ENCODE results near the gene APOBEC3A.
"Not testable (repeated sequence)": the region's sequence is repeated elsewhere in the genome, so short reads cannot be mapped to it uniquely, and the experiment has no call there.

Gene APOBEC3A

DNA sequence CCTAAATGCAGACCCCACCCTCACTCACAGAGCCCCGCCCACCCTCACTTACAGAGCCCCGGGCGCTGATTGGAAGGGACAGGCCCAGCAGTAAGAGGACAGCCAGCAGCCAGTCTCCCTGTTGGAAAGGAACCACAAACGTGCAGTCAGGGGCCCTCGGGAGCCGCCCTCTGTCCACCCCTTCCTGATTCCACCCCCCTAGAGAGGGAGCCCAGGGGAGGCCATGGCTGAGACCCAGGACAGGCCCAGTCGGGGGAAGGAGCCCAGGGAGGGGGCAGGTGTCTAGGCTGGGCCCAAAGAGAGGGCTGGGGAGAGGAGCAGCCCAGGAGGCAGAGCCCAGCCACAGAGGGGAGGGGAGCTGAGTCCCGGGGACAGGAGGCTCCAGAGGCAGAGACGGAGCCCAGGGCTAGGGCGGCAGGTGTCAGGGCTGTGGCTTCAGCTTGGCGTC lies 5.9 kb downstream of the APOBEC3A start:
- DNase-seq = not testable (repeated sequence)

DNA sequence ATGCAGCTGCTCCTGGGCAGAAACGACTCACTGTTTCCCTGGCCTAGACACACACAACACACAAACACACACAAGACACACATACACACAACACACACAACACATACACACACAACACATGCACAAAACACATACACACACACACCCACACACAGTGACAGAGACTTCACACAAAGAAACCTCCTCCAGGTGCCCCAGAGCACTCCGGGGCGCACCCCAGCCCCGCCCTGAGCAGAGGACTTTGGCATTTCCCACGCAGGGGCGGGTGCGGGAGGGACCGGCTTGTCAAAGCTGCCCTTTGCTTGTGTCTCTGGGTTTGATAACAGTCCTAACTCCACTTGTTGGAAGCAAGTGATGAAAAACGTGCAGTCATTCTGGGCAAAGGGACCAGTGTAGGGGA lies 6.5 kb downstream of the APOBEC3A start:
- no peak for DNase-seq

DNA sequence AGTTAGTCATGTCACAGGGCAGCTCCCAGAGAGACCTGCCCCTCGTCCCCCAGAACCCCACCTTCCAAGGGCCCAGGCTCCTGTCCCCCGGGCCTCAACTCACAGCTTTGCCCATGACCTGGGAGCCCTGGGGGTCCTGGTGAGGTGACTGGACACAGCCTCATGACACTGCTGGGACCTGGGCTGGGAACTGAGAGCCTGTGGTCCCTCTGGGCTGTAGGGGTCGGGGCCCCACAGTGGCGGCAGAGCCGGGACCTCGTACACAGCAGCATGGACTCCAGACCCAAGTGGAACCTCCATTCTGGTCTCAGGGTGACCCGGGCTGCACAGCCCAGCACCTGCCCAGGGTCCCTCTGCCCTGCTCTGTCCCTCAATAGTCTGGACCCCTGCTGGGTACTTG lies 6.9 kb downstream of the APOBEC3A start:
- DNase-seq = no peak

DNA sequence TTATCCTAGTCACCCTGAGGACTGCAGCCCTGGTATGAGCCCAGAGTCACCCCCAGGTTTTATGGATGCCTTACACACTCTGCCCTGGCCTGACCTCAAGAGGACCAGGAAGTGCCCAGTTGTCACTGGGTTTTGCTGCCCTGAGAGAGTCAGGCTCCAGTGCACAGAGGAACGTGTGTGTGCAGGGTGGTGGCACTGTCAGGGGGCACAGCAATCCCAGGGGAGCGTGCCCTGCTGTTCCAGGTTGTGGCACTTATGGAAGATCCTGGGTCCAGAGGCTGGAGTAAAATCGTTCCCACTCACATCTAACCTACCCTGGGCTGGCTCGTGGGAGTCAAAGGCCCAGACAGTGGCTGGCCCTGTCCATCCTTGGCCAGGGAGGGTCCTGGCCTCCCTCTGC lies 7.6 kb downstream of the APOBEC3A start:
- DNase-seq = no peak

DNA sequence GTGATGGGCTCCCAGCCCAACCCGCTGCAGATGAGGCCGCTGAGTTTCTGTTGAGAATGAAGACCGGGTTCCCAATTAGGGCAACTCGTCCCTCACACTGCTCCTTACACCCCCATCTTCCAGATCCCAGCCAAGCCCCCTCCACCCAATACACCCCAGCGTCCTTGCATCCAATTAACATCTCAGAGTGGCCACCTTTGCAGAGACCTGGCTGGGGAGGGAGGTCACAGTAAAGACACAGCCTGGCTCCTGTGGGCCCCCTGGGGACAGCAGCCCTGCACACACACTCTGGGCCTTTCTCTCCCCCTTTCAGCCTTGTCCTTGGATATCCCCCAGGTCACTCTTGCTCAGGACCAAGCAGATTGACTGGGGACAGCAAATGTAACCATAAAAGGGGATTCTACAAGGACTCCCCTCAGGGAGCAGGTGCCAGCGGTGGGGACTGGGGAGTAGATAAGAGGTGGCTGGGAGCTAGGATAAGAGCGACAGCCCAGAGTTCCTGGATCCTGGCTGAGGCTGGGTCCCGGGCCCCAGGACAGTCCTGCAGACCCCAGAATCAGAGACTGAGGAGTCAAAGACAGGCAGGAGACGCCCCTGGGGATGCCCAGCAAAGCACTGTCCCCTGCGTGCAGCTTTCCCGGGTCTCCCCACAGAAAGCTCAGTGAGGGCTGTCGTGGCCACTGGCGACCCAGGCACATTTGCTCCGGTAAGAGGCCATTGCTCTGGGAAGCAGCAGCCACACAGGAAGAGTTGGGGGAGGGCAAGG lies 8.4 kb downstream of the APOBEC3A start:
- DNase-seq = no peak

DNA sequence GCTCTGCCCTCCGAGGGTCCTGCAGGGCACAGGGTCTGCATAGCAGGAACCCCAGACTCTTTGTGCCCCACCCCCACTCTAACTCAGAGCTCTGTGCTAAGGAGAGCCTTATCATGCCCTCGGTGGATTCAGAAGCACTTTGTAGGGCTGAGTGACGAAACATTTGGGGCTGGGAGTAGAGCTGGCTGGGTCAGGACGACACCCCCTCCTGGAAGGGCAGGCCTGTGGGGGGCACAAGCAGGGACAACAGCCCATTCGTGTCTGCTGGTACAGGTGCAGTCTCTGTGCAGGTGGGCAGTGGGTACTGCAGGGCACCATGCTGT lies 8.9 kb downstream of the APOBEC3A start:
- no peak for DNase-seq

DNA sequence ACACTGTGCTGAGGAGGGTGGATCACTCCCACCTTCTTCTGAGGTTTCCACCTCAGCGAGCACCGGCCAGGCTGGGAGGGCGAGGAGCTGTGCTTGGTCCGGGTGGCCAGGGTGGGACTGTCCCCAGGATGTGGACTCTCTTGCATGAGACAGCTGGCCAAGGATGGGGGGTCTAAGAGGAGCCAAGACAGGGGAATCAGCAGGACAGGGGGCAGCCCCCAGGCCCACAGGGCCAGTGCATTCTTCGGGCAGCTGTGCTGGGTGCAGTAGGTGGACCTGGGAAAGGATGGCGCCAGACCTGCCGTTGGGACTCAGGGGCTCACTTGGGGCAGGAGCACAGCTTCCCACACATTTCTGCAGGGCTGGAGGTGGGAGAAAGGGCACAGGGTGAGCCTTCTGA lies 9.5 kb downstream of the APOBEC3A start:
- DNase-seq = no peak

DNA sequence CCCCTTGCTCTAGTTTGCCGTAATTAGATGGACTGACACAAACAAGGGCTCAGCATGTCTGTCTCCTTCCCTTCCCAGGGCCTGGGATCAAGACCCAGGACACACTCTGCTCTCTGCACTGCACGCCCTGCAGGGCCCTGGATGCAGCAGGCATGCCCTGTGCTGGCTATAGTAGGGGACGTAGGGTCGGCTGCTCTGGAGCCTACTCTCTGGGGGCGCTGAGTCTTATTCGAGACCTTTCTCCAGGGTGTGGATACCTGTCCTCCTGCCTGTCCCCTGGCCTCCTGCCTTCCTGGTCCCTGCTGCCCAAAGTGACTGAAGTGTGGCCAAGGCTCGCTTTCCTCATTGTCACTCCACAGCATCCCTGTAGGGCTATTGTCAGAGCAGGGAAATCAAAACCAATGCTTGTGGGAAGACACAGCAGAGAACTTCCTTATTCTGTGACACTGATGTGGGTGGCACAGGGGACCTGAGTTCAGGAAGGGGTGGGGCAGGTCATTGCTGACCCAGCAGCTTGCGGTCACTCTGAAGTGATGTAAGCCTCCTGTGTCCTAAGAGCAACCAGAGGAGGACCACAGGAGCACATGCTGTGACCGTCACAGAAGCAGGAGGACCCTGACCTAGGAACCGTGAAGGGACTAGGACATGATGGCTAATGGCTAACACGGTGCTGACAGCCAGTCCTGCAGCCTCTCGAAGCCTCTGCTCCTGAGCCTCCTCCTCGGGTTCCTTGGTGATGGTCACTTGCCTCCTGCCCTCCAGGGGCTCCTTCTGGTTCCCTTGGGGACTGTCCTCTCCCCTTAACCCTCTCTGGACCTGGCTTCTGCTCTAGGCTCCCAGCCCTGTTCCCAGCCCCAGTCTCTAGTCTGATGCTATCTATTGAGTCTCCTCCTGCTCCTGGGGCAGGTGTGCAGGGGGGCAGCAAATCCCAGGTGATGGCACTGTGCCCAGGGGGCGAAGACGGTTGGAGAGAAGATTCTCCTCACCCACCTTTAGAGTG lies 10.3 kb downstream of the APOBEC3A start:
- no peak for DNase-seq

DNA sequence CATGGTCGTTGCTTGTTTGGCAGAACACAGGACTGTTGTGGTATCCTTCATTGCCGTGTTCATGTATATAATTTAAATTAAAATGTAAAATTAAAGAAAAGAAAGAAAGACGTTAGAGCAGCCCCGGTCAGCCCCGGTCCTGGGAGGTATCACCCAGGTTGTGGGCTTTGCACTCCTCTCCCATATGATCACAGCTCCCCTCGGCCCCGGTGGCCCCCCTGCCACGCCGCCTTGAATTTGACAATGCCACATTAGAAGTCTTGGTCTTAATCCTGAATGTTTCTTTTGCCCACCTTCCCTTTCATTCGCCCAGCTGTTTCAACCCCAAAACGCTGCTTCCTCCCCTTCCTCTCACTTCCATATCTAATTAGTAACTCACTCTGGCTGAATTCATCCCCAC lies 11.4 kb downstream of the APOBEC3A start:
- no peak for DNase-seq

DNA sequence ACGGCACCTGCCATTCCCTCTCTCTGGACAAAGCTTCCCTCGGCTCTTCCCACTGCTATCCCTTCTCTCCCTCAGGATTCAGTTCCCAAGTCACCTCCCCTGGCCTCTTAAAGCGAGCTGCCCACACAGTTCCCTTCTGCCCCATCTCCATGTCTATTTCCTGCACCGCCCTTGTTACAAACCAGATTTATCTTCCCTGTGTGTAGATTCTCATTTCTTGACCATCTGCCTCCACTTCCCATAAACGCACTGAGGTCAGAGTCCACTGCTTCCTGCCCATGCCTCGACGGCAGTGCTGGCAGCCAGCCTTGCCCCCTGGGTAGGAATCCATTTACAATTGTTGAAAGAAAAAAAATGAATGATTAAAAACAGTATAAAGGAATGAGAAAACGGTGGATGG lies 13.1 kb downstream of the APOBEC3A start:
- DNase-seq = no peak

DNA sequence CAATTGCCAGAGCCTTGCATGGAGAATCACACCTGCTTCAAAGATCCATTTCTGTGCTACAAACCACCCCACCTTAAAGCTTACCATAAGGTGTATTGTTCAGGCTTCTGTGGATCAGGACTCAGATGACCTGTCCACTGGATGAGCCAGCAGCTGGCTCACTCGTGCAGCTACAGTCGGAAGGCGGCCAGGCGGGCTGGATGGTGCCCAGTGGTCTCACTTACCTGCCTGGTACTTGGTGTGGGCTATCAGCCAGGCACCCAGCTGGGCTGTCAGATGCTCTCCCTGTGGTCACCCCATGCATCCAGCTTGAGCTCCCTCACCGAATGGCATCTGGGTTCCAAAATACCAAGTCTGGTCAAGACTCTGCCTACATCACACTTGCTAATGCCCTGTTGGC lies 13.8 kb downstream of the APOBEC3A start:
- DNase-seq = no peak

DNA sequence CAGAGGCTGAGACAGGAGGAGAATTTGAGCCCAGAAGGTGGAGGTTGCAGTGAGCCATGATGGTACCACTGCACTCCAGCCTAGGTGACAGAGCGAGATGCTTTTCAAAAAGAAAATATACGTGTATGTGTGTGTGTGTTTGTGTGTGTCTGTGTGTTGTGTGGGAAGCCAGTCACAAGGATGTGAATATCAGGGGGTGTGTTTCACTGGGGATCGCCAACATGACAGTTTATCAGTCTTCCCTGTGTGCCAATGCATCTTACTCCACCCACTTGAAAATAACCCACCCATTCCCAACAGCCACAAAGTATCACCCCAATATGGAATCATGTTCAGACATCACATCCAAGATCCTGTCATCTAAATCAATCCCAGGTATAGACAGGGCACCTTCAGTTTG lies 14.4 kb downstream of the APOBEC3A start:
- DNase-seq = no peak

DNA sequence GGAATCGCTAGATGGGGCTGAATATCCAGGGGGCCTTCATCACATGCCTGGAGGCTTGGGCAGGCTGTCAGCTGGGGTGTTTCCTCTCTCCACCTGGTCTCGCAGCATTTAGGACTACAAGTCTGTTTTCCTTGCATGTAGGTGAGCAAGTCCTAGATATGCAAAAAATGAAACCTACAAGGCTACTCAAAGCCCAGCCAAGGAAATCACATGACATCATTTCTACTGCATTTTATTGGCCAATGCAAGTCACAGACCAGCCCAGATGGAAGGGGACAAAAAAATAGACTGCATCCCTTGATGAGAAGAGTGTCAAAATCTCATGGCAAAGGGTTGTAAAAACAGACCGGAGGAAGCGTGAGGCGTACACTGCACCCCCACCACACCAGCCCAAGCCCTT lies 15.1 kb downstream of the APOBEC3A start:
- no peak for DNase-seq

DNA sequence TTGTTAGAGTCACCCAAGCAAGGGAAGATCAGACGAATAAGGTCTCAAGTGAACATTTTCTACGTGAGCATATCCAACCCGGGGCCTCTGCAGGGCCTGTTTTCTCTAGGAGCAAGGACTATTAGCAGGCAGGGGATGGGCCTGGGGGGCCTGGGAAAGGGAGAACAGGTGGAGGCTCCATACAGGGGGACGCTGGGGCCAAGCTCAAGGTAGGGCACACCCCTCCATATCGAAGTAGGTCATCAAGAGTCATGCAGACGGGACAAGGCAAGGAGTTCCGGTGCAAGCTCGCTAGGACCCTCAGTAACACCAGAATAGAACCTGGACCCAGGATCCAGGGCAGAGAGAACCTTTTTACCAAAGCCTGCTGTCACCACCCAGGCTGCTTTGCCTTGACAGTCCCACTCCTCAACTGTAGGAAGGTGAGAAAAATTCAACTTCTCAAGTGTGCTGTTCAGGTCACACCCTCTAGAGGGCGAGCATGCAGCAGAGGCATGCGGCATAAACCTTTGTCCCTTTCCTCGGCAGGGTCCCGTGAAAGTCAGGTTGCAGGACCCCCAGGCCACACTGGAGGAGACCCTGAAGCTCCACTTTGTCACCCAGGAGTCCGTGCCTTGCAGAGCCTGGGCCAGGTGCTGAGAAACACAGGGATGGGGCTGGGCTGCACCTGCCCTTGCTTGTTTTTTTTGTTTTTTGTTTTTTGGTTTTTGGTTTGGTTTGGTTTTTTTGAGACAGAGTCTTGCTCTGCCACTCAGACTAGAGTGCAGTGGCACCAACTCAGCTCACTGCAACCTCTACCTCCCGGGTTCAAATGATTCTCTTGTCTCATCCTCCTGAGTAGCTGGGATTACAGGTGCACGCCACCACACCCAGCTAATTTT lies 16.1 kb downstream of the APOBEC3A start:
- no peak for DNase-seq

DNA sequence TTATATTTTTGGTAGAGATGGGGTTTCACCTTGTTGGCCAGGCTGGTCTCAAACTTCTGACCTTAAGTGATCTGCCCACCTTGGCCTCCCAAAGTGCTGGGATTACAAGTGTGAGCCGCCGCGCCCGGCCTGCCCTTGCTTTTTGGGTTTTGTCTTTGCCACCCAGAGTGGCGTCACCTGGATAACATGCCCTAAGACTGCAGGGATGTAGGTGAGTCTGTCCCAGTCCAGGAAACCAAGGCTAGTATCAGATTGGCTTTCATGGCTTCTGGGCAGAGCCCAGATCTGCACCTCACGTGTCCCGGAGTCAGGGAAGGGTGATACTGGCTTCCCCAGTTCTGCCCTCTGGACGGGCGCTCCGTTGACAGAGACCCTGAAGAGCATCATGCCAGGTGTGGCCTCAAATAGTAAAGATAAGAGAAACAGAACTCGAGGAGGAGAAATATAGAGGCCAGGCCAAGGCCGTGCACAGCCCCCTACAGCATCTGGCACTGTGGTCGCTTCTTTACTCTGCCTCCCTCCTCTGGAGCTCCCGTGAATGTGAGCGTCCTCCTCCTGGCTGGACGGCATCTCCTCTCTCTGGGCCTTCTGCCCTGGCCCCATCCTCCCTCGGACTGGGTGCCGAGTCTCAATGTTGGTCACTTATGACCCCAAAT lies 16.9 kb downstream of the APOBEC3A start:
- no peak for DNase-seq

DNA sequence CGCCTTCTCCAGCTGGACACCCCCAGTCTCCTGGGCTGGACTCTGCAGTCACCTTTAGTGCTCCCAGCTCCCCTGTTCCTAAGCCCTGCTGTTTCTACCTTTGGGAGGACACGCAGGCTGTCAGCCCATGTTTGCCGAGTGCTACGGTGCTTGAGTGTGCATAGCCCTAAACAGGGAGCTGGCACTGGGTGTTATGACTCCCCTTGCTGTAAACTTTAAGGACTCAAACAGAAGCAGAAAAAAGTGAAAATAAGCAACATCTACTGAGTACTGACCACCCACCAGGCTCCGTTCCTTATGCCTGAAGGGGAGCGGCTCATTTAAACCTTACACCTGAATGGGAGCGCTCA lies 17.4 kb downstream of the APOBEC3A start:
- no peak for DNase-seq

DNA sequence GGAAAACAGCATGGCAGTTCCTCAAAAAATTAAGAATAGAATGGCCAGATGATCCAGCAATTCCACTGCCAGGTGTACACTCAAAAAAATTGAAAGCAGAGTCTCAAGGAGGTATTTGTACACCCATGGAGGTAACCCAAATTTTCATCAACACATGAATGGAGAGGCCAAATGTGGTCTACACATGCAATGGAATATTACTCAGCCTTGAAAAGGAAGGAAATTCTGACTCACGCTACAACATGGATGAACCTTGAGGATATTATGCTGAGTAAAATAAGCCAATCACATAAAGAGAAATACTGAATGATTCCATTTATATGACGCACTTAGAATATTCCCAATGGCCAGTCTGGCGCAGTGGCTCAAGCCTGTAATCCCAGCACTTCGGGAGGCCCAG lies 19.9 kb downstream of the APOBEC3A start:
- DNase-seq = not testable (repeated sequence)

DNA sequence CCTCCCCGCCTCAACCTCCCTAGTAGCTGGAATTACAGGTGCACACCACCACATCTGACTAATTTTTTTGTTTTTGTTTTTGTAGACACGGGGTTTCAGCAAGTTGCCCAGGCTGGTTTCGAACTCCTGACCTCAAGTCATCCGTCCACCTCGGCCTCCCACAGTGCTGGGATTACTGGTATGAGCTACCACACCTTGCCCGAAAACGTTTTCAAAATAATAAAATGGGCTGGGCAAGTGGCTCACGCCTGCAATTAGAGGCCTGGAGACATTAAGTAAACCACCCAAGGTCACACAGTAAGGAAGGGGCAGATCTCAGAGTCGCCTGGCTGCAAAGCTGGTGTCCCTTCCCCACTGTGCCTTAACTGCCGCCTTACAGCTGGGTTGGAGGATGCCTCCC lies 23.2 kb downstream of the APOBEC3A start:
- DNase-seq = not testable (repeated sequence)

DNA sequence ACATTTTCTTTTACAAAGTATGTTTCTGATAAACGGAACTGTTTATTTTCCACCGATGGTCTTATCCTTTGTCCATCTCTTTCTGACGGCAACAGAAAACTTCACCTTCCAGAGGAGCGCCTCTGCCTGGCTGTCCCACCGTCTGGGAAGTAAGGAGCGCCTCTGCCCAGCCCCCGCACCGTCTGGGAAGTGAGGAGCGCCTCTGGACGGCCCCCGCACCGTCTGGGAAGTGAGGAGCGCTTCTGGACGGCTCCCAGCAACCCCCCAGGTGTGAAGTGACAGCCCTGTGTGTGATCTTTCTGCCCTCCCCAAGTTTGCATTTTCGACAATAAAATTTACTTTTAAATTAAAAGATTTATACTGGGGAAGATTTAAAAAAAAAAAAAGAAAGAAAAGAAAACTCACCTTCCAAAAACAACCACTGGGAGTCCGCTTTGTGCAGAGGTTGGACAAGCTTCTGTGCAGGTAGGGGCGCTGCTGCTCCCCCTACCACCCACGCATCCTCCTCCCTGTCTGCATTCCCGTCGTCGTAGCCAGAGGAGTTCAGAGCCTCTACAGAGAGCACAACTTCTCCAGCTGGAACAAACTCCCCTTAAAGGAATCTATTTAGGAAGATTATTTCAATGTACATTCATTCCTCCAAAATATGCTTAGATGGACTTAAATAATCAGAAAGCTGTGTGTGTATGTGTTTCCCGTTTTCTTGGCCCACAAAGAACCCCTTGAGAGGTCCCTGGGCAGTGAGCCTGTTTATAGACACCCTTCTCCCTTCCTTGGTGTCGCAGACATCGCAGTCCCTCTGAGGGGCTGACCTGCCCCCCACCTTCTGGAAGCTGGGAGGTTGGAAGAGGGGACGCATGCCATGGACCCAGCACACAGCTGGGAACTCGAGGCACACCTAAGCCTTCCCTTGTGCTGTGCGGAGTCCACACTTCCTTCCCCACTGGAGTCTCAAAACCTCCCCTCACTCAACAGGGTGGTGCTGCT lies 23.9 kb downstream of the APOBEC3A start:
- DNase-seq = no peak

DNA sequence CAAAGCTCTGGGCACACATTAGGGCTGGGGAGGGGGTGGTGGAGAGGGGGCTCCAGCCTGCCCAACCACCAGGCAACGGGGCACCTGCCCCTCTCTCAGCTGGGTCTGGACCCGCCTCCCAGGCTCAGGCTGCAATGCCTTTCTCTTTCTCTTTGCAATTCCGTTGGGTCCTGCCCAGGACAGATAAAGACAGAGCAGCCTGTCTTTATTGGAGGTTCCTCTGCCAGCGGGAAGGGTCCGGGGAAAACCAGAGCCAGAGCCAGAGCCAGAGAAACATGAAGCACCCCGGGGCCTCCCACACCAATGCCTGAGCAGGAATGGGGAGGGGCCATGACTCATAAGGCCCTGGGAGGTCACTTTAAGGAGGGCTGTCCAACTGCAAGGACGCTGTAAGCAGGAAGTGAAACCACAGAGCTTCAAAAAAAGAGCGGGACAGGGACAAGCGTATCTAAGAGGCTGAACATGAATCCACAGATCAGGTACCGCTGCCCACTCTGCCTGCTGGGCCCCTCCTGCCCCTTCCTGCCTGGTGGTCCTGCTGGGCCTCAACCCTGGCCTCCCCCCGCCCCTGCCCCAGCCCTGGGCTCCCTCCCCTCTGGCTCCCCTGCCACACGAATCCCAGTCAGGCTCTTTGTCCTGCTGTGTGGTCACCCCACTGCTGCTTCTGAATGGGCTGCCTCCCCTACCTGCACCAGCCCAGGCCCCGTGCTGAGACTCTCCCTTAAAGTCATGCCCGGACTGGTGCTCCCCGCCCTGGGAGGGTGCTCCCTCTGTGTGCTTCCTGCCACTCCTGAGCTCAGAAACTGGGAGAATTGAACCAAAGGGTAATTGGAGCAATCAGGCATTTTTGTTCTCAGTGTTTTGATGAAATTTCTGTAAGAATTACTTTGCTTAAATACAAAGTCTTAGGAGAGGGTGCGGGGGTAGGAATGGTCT lies 24.9 kb downstream of the APOBEC3A start, which contains the start of gene APOBEC3B:
APOBEC3B (plus strand) TSS at position 356 of the 936 bp plus-strand sequence; CDS start at position 463, 107 bp downstream.
- DNase-seq = no peak

Measured in NCI-H446 treated with DMSO at 0.1 percent for 48 hours (cell line).